H54 (cell line): ENCODE data around the gene PLPP3.

Experiments
- DNase-seq: peaks from one replicate; pipeline ENCODE4 v3.0.0; 2011; ENCODE audit warnings: low spot score, mixed read lengths; ENCODE audit not compliant: insufficient read length
- FAIRE-seq: peaks from 3 replicates; lab custom pipeline; 2011; peaks lifted over from hg19 to GRCh38; lab: Jason Lieb, UNC
- POLR2A ChIP-seq: IDR thresholded peaks from 2 replicates; pipeline ENCODE4 v1.6.1; 2011; ENCODE audit warnings: low read depth, mild to moderate bottlenecking, low read length

Gene PLPP3

DNA sequence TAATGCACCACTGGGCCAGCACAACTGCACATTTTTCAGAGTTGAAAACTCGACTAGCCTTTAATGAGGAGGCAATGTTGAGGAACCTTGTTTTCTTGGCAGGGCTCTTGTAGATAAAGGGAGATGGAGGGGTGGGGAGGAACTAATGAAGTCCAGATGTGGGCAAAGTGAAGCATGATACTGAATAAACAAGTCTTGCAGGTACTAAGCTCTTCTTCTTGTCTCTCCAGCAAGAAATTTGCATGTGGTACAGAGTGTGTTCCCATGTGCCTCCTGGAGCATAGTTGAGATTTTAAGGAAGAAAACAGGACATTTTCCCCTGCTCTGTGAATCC, 47.0 kb downstream of the PLPP3 start:
- DNase-seq (no peak), FAIRE-seq (no peak)
- TF ChIP-seq POLR2A, result no peak

- FAIRE-seq (no peak), DNase-seq (no peak)
- TF ChIP-seq POLR2A, result no peak
These were observed 47.6 kb downstream of the PLPP3 start for GRCh38 chr1:56531624-56532349.

DNA sequence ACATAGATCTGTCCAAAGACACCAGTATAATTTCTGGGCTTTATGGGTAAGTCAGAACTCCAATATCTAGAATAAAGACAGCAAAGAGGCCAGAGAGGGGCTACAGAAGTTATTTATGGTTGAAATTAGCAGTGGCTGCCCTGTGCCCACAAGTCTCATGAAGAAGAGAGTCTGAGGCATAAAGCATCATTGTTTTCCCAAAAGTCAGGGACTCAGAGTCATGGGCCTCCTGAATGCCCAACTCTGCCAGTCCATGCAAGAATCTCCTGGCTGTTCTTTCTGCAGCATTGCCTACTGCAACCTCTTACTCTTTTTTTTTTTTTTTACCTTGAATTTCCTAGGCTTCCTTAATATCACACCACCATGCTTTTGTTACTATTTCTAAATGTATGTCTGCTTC, 49.6 kb downstream of the PLPP3 start:
- no peak for FAIRE-seq
- no peak for TF ChIP-seq POLR2A
- no peak for DNase-seq

- DNase-seq, result no peak
- no peak for TF ChIP-seq POLR2A
- no peak for FAIRE-seq
These were observed 51.6 kb downstream of the PLPP3 start for GRCh38 chr1:56527548-56528302.

DNA sequence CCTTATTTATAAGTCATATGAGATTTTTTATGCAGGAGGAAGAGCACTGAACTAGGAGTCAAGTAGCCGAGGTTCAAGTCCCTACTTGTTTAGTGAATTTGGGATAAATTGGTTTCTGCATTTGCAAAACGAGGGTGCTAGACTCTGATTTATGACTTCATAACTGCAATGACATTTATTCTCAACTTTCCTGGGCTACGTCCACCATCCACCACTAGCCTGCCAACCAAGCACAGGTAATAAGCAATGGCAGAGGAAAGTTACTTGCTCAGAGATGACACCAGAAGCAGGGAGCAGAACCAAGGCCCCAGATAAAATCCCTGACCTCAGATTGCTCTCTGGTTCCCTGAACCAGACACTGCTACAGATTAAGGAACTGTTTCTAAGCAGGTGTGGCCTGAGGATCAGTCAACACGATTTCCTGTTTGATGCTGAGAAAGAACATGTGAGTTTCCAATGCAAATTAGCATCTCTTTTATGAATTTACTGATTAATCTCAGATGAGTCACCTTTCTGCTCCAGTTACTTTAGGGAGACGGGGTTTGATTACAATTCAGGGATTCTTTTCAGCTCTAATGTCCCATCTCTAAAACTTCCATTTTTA, 52.7 kb downstream of the PLPP3 start:
- DNase-seq, result no peak
- TF ChIP-seq POLR2A, result no peak
- FAIRE-seq, result no peak

DNA sequence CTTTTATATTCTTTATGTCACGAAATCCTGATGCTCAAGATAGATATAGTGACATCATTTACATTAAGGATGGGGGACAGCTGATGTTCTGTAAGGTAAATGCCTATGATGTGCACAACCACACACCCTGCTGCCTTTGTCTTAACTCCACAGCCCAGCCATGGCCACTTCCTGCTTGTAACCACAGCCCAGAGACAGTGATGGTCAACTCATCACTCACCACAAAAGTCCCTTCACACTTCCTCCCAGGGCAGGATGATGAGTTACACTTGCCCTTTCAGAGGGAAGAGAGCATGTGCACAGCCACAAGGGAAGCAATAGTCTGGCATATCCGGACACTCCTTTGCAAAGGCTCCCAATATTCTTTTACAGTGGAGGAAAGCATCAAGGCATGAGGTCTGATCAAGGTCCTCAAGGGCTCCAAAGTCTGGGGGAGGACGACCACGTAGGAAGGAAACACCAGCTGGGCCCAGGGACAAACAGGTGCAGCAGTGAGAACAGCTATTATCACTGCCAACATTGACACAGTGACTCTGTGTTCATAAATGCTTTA, 53.8 kb downstream of the PLPP3 start:
- FAIRE-seq, result peak; percentile 6
- no peak for TF ChIP-seq POLR2A
- DNase-seq, result no peak

- TF ChIP-seq POLR2A, result no peak
- FAIRE-seq (no peak), DNase-seq (no peak)
These were observed 55.1 kb downstream of the PLPP3 start for GRCh38 chr1:56524263-56524662.

DNA sequence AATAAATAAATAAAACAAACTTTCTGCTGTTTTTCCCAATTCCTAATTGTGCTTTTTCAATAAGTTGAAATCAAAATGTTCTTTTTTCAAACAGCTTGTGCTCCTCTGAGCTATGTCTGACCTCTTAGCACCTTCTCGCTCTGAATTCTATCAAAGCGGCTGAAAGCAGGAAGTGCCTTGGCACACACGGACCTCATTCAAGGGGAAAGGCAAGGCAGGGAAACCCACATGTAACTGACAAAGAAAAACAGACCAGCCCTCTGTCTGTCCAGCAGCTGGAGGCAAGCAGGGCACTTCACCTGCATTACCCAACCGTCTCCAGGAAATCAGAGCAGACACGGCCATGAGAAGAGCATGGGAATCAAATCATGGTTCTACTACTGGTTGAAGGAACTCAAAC, 56.7 kb downstream of the PLPP3 start:
- no peak for FAIRE-seq
- TF ChIP-seq POLR2A, result no peak
- DNase-seq, result no peak

- DNase-seq (peak; percentile 40), FAIRE-seq (peak; percentile 57)
These were observed 59.3 kb downstream of the PLPP3 start for GRCh38 chr1:56520016-56520601.

DNA sequence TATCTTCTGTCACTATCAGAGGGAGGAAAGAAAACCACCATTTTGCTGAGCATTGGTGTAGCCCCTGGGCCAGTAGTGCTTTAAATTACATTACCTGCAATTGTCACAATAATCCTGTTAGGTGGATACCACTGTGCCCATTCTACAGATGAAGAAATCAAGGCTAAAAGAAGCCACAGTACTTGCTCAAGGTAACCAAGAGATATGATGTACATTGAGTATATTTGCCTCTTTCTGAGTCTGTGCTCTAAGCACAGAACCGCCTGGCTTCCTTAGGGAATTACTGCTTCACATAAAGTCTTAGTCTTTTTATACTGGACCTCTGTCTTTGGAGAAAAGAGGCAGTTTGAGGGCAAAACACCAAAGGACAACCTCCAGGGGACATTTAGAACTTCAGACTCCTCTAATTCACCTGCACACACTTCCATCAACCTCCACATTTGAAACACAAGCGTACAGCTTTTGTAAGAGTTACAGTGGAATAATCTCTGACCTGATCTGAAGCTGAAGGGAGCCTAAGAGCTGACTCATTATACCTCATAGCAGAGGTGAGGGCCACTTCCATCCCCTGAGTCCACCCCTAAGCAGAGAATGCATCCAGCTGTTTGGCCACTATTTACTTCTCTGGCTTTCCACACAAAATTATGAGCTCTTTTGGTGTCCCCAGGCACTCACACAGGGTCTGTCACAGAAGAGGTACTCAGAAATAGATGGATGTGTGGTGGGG, 61.8 kb downstream of the PLPP3 start:
- no peak for DNase-seq
- FAIRE-seq, result no peak

More at GRCh38 chr1:56520016-56520601, 59.3 kb downstream of the PLPP3 start:
- no peak for TF ChIP-seq POLR2A

DNA sequence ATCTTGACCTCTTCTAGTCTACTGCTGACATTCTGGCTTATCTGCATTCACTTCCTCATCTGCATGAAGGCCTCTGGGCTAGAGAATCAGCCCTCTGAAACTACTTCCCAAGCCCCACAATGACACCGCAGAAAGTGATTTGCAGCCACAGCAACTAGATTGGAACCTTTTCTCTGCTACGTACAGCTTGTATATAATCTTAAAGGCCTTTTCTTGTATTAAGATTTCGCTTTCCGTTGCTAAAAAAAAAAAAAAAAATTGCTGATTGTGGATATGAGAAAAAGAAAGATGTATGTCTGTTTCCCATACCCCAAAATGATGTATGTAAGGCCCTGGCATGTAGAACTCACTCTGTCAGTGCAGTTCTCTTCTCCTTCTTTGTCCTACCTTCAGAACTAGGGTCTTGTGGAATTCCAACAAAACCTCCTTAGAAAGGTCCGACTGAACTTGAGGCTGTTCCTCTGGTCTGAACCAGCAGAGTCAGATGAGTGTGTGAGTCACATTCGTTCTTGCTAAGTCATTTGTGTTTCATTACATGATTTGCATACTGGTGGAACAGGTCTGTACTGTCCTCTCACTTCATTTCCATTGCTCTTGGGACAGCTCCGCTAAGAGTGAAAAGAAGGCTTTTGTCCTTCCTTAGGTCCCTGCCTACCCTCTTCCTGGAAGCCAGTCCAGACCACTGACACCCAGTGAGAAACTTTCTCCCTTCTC, 62.7 kb downstream of the PLPP3 start:
- no peak for DNase-seq
- no peak for FAIRE-seq
- no peak for TF ChIP-seq POLR2A

More for the DNA sequence above, 61.8 kb downstream of the PLPP3 start:
- no peak for TF ChIP-seq POLR2A

GRCh38 chr1:56515898-56516538, 63.3 kb downstream of the PLPP3 start:
- TF ChIP-seq POLR2A, result no peak
- DNase-seq (no peak), FAIRE-seq (no peak)
